Endodermal cell (in vitro differentiated cells): ENCODE measurements around the gene SMOC2. TPM values are rescaled to one million over a fixed set of nuclear protein-coding genes. Genes with fewer than 3 reads are reported as not detected.

Experiments used
- DNase-seq: peaks from one replicate; pipeline ENCODE4 v3.0.0-alpha.2; 2017
- H3K27ac ChIP-seq: 2 replicates; pipeline ENCODE4 v1.5.1; 2013; ENCODE audit warnings: mild to moderate bottlenecking, low read depth, low read length, moderate library complexity
- H3K27me3 ChIP-seq: 2 replicates; pipeline ENCODE4 v1.6.1; 2013; ENCODE audit warnings: mild to moderate bottlenecking, low read length, moderate library complexity; ENCODE audit not compliant: insufficient read depth, control insufficient read depth, poor library complexity, severe bottlenecking
- H3K36me3 ChIP-seq: 2 replicates; pipeline ENCODE4 v1.7.0; 2013; ENCODE audit warnings: mild to moderate bottlenecking, low read length, moderate library complexity; ENCODE audit not compliant: control insufficient read depth, insufficient read depth
- H3K4me1 ChIP-seq: one replicate; pipeline ENCODE4 v1.7.0; 2013; ENCODE audit warnings: low read length; ENCODE audit not compliant: control insufficient read depth, insufficient read depth
- H3K4me3 ChIP-seq: 2 replicates; pipeline ENCODE4 v1.5.1; 2013; ENCODE audit warnings: mild to moderate bottlenecking, low read length, moderate library complexity
- H3K9ac ChIP-seq: 2 replicates; pipeline ENCODE4 v1.6.1; 2013; ENCODE audit warnings: mild to moderate bottlenecking, low read length, moderate library complexity; ENCODE audit not compliant: poor library complexity, severe bottlenecking; ENCODE audit errors: extremely low read depth
- H3K9me3 ChIP-seq: 2 replicates; pipeline ENCODE4 v1.6.1; 2013; ENCODE audit warnings: mild to moderate bottlenecking, low read length, moderate library complexity; ENCODE audit not compliant: control insufficient read depth
- H3K27ac Mint-ChIP-seq: 2 replicates; pipeline ENCODE4 v1.8.0; 2020; ENCODE audit warnings: mixed read lengths
- H3K27me3 Mint-ChIP-seq: 2 replicates; pipeline ENCODE4 v1.8.0; 2021; ENCODE audit warnings: mild to moderate bottlenecking, mixed read lengths; ENCODE audit not compliant: insufficient read depth
- H3K36me3 Mint-ChIP-seq: 2 replicates; pipeline ENCODE4 v1.8.0; 2020; ENCODE audit warnings: low read depth, mixed read lengths
- H3K4me1 Mint-ChIP-seq: 2 replicates; pipeline ENCODE4 v1.8.0; 2020; ENCODE audit warnings: mixed read lengths
- H3K4me3 Mint-ChIP-seq: 2 replicates; pipeline ENCODE4 v1.8.0; 2020; ENCODE audit warnings: mild to moderate bottlenecking, moderate library complexity, mixed read lengths
- H3K9me3 Mint-ChIP-seq: 2 replicates; pipeline ENCODE4 v1.8.0; 2020; ENCODE audit warnings: mild to moderate bottlenecking, mixed read lengths
- CTCF ChIP-seq: fragments of 200-600 bp; sonication (generic); conservative IDR thresholded peaks from 2 replicates; pipeline ENCODE4 v1.5.0; 2021; ENCODE audit warnings: antibody characterized with exemption, mild to moderate bottlenecking
- WGBS, 2 experiments: methylation state at CpG; one replicate each; pipeline versions ENCODE4 v1.1.5 to v1.1.7; 2013; ENCODE audit warnings: missing lambda C conversion rate in 2 of 2, mixed read lengths in 1 of 2; ENCODE audit not compliant: insufficient coverage in 1 of 2, insufficient read length in 1 of 2; 5-methylcytosine and 5-hydroxymethylcytosine counted together
- total RNA-seq, 2 donors: library from RNA; stranded (reverse); fragmentation: NEBNext Ultra II Directional in 1 of 2; extraction: Animal tissue kit (Norgen Biotek cat#: 25700) in 1 of 2; gene quantifications; 2 replicates in 1 of 2; 3 replicates in 1 of 2; pipeline ENCODE4 v1.2.1, GENCODE V29; 2021

The SMOC2 gene
- total RNA-seq, 2 donors from 2014 or later: 0.20 TPM; not detected in 1

GRCh38 chr6:168641446-168641845 is 200.5 kb downstream of the SMOC2 start:
- Mint-ChIP-seq H3K9me3 (no peaks in the 10 kb centered on the region), H3K27me3 (peaks cover 6% of the 10 kb centered on the region), H3K4me1 (peaks cover 6% of the 10 kb centered on the region), H3K4me3 (no peak overlapping the region), H3K36me3 (no peaks in the 10 kb centered on the region), H3K27ac (no peak overlapping the region)
- H3K9ac ChIP-seq: no peak overlapping the region
- 77 to 84% methylated on average over 4 to 5 of the region's 5 CpGs for WGBS, 2 experiments
- DNase-seq: no peak
- TF ChIP-seq CTCF: no peak
- H3K27me3 ChIP-seq: no peaks in the 10 kb centered on the region
- no peaks in the 10 kb centered on the region for H3K4me1 ChIP-seq
- H3K36me3 ChIP-seq: no peaks in the 10 kb centered on the region
- no peak overlapping the region for H3K4me3 ChIP-seq
- no peak overlapping the region for H3K27ac ChIP-seq
- H3K9me3 ChIP-seq: no peaks in the 10 kb centered on the region

GRCh38 chr6:168643401-168643800 is 202.4 kb downstream of the SMOC2 start:
- Mint-ChIP-seq H3K36me3 (no peaks in the 10 kb centered on the region), H3K4me3 (no peak overlapping the region), H3K27me3 (peaks cover 6% of the 10 kb centered on the region), H3K4me1 (peaks cover 6% of the 10 kb centered on the region), H3K27ac (no peak overlapping the region), H3K9me3 (no peaks in the 10 kb centered on the region)
- DNase-seq: no peak
- H3K36me3 ChIP-seq: no peaks in the 10 kb centered on the region
- TF ChIP-seq CTCF: no peak
- no peaks in the 10 kb centered on the region for H3K27me3 ChIP-seq
- H3K4me1 ChIP-seq: no peaks in the 10 kb centered on the region
- 94 to 98% methylated on average over 7 to 10 of the region's 10 CpGs for WGBS, 2 experiments
- H3K9ac ChIP-seq: no peak overlapping the region
- no peaks in the 10 kb centered on the region for H3K9me3 ChIP-seq
- no peak overlapping the region for H3K4me3 ChIP-seq
- no peak overlapping the region for H3K27ac ChIP-seq

GRCh38 chr6:168645326-168645725 is 204.3 kb downstream of the SMOC2 start:
- H3K36me3 ChIP-seq: no peaks in the 10 kb centered on the region
- no peak for DNase-seq
- H3K4me1 ChIP-seq: no peaks in the 10 kb centered on the region
- peaks cover 6% of the 10 kb centered on the region for H3K27me3 Mint-ChIP-seq
- H3K27ac ChIP-seq: no peak overlapping the region
- H3K9ac ChIP-seq: no peak overlapping the region
- no peaks in the 10 kb centered on the region for H3K9me3 Mint-ChIP-seq
- no peaks in the 10 kb centered on the region for H3K27me3 ChIP-seq
- no peak overlapping the region for H3K27ac Mint-ChIP-seq
- H3K4me3 Mint-ChIP-seq: no peak overlapping the region
- H3K4me1 Mint-ChIP-seq: peaks cover 14% of the 10 kb centered on the region
- WGBS, 2 experiments: 89% methylated on average over 6 to 9 of the region's 9 CpGs
- H3K9me3 ChIP-seq: no peaks in the 10 kb centered on the region
- no peaks in the 10 kb centered on the region for H3K36me3 Mint-ChIP-seq
- H3K4me3 ChIP-seq: no peak overlapping the region
- TF ChIP-seq CTCF: no peak
